ENCODE data around the gene ACAA2.

GRCh38 chr18:49843131-49843530 is 29.8 kb upstream of the ACAA2 start:
- TF ChIP-seq CTCF (IDR thresholded peaks at IDR 0.05; ENCODE audit: insufficient read depth, low read length) = no peak
- TF ChIP-seq SPI1 (IDR thresholded peaks at IDR 0.05; ENCODE audit: borderline replicate concordance, low read depth) = no peak
- no peak for TF ChIP-seq GABPA (IDR thresholded peaks at IDR 0.05; ENCODE audit: low read depth)
- TF ChIP-seq REST (IDR thresholded peaks at IDR 0.05; ENCODE audit: insufficient replicate concordance, low read depth) = no peak
